Hepatocyte (in vitro differentiated cells): Measurements from ENCODE around the gene YWHAG. TPM values are rescaled to one million over a fixed set of nuclear protein-coding genes. Genes with fewer than 3 reads are reported as not detected.

Experiments
- DNase-seq: peaks from one replicate; pipeline ENCODE4 v3.0.0-alpha.2; 2016; ENCODE audit warnings: low spot score
- H2AFZ ChIP-seq: fragments of 200-600 bp; sonication (generic); 2 replicates; pipeline ENCODE4 v1.6.0; 2016; ENCODE audit warnings: antibody characterized with exemption, mild to moderate bottlenecking
- H3K27ac ChIP-seq: fragments of 200-600 bp; sonication (generic); 2 replicates; pipeline ENCODE4 v1.5.1; 2016; ENCODE audit warnings: mild to moderate bottlenecking
- H3K27me3 ChIP-seq: fragments of 200-600 bp; sonication (generic); 2 replicates; pipeline ENCODE4 v1.6.1; 2016
- H3K36me3 ChIP-seq: fragments of 200-600 bp; sonication (generic); replicated peaks from 2 replicates; pipeline ENCODE4 v1.5.1; 2016; ENCODE audit warnings: low read depth; ENCODE audit not compliant: insufficient read depth
- H3K4me1 ChIP-seq: fragments of 200-600 bp; sonication (generic); 2 replicates; pipeline ENCODE4 v1.5.1; 2016; ENCODE audit warnings: mild to moderate bottlenecking, moderate library complexity; ENCODE audit not compliant: insufficient read depth
- H3K4me2 ChIP-seq: fragments of 200-600 bp; sonication (generic); 2 replicates; pipeline ENCODE4 v1.6.0; 2016
- H3K4me3 ChIP-seq: fragments of 200-600 bp; sonication (generic); 2 replicates; pipeline ENCODE4 v1.5.1; 2016; ENCODE audit warnings: mild to moderate bottlenecking
- H3K79me2 ChIP-seq: fragments of 200-600 bp; sonication (generic); 2 replicates; pipeline ENCODE4 v1.6.0; 2017; ENCODE audit warnings: mild to moderate bottlenecking
- H3K9me2 ChIP-seq: fragments of 200-600 bp; sonication (generic); replicated peaks from 2 replicates; pipeline ENCODE4 v1.6.0; 2017; ENCODE audit warnings: mild to moderate bottlenecking; ENCODE audit not compliant: insufficient read depth
- H3K9me3 ChIP-seq: fragments of 200-600 bp; sonication (generic); 2 replicates; pipeline ENCODE4 v1.5.1; 2016; ENCODE audit warnings: low read depth, mild to moderate bottlenecking
- H4K20me1 ChIP-seq: fragments of 200-600 bp; sonication (generic); 2 replicates; pipeline ENCODE4 v1.6.0; 2016; ENCODE audit warnings: mild to moderate bottlenecking; ENCODE audit not compliant: insufficient read depth, poor library complexity, severe bottlenecking
- CTCF ChIP-seq: fragments of 200-600 bp; sonication (generic); IDR thresholded peaks from 2 replicates; pipeline ENCODE4 v1.5.1; 2016; ENCODE audit warnings: antibody characterized with exemption, mild to moderate bottlenecking; ENCODE audit not compliant: poor library complexity
- EZH2 ChIP-seq: fragments of 200-600 bp; sonication (generic); IDR thresholded peaks from 2 replicates; pipeline ENCODE4 v1.6.1; 2016; ENCODE audit warnings: antibody characterized with exemption, mild to moderate bottlenecking, borderline replicate concordance
- EZH2phosphoT487 ChIP-seq: fragments of 200-600 bp; sonication (generic); IDR thresholded peaks from one replicate; pipeline ENCODE4 v1.6.1; 2018; ENCODE audit warnings: antibody characterized with exemption, mild to moderate bottlenecking, low read depth, moderate library complexity; ENCODE audit not compliant: unreplicated experiment, severe bottlenecking
- WGBS: methylation state at CpG from one replicate; pipeline ENCODE4 v1.1.6; 2016; ENCODE audit warnings: low lambda C conversion rate; ENCODE audit errors: missing lambda C conversion rate; 5-methylcytosine and 5-hydroxymethylcytosine counted together
- polyA plus RNA-seq: library from polyadenylated mRNA; unstranded; fragments of >200 nt; fragmentation: Nextera tagmentation; extraction: Ambion mirVana; gene quantifications from 2 replicates; pipeline ENCODE4 v1.2.1, GENCODE V29; 2016
- total RNA-seq: library from RNA; depleted of rRNA; stranded (reverse); fragments of >200 nt; gene quantifications from 2 replicates; pipeline ENCODE4 v1.2.3, GENCODE V29; 2014

The YWHAG gene
- total and polyA plus RNA-seq, 2 experiments from 2014 or later: 17.2 to 117 TPM

- H3K4me3 ChIP-seq: no peak overlapping the region
- H3K9me2 ChIP-seq: no peaks in the 10 kb centered on the region
- H3K27ac ChIP-seq: no peak overlapping the region
- no peak overlapping the region for H2AFZ ChIP-seq
- TF ChIP-seq CTCF: no peak
- no peak for TF ChIP-seq EZH2
- TF ChIP-seq EZH2phosphoT487: no peak
- H3K36me3 ChIP-seq: no peaks in the 10 kb centered on the region
- no peaks in the 10 kb centered on the region for H3K27me3 ChIP-seq
- H3K4me2 ChIP-seq: no peak overlapping the region
- H3K4me1 ChIP-seq: no peaks in the 10 kb centered on the region
- H4K20me1 ChIP-seq: peaks cover 26% of the 10 kb centered on the region
- H3K79me2 ChIP-seq: peaks cover 73% of the 10 kb centered on the region
- DNase-seq: no peak
- whole genome bisulfite sequencing: over 99% methylated on average over 11 of the region's 11 CpGs
- no peaks in the 10 kb centered on the region for H3K9me3 ChIP-seq
These were observed 33.7 kb downstream of the YWHAG start for GRCh38 chr7:76325092-76325491.

GRCh38 chr7:76318488-76319353 lies 40.1 kb downstream of the YWHAG start:
- H3K4me1 ChIP-seq: peaks cover 12% of the 10 kb centered on the region
- H4K20me1 ChIP-seq: no peaks in the 10 kb centered on the region
- peak overlapping the region; percentile 85 for H3K4me2 ChIP-seq
- peak overlapping the region; percentile 71 for H2AFZ ChIP-seq
- H3K27ac ChIP-seq: peak overlapping the region; percentile 98
- H3K27me3 ChIP-seq: no peaks in the 10 kb centered on the region
- peaks cover 20% of the 10 kb centered on the region for H3K79me2 ChIP-seq
- no peaks in the 10 kb centered on the region for H3K9me2 ChIP-seq
- peak; percentile 85 for DNase-seq
- no peaks in the 10 kb centered on the region for H3K9me3 ChIP-seq
- H3K36me3 ChIP-seq: no peaks in the 10 kb centered on the region
- TF ChIP-seq CTCF: peak; percentile 20
- TF ChIP-seq EZH2: no peak
- no peak for TF ChIP-seq EZH2phosphoT487
- WGBS: 5% methylated on average over 21 of the region's 25 CpGs
- peak overlapping the region; percentile 70 for H3K4me3 ChIP-seq

- no peaks in the 10 kb centered on the region for H3K9me2 ChIP-seq
- H3K27me3 ChIP-seq: no peaks in the 10 kb centered on the region
- no peaks in the 10 kb centered on the region for H3K36me3 ChIP-seq
- H3K9me3 ChIP-seq: no peaks in the 10 kb centered on the region
- DNase-seq: peak; percentile 99
- WGBS: 2% methylated on average over 49 of the region's 50 CpGs
- H3K4me1 ChIP-seq: peaks cover 12% of the 10 kb centered on the region
- no peaks in the 10 kb centered on the region for H4K20me1 ChIP-seq
- peak overlapping the region; percentile 78 for H2AFZ ChIP-seq
- peak overlapping the region; percentile 70 for H3K4me3 ChIP-seq
- peak overlapping the region; percentile 98 for H3K27ac ChIP-seq
- H3K79me2 ChIP-seq: peaks cover 20% of the 10 kb centered on the region
- peak overlapping the region; percentile 85 for H3K4me2 ChIP-seq
- TF ChIP-seq CTCF (no peak), EZH2 (no peak), EZH2phosphoT487 (no peak)
These were observed 40.9 kb downstream of the YWHAG start for GRCh38 chr7:76317782-76318487.
